HCT116 (cell line): ENCODE results near the gene CREB1. TPM values are rescaled to one million over a fixed set of nuclear protein-coding genes. Genes with fewer than 3 reads are reported as not detected.

Experiments
- ATAC-seq: fragments of 200-7000 bp; cut with Tn5 transposase; 2 replicates; pipeline ENCODE4 v1.9.1; 2020; ENCODE audit warnings: mild to moderate bottlenecking, moderate library complexity
- BruUV-seq: library from RNA; stranded (reverse); fragments of 400-500 nt; replicated peaks from 2 replicates; lab custom pipeline; 2021; lab: Mats Ljungman, UMichigan
- CTCF ChIA-PET: fragments of 300-600 bp; sonication (Branson Sonifier 250); formaldehyde crosslinking; loops from one replicate; lab custom pipeline; 2021; ENCODE audit warnings: antibody characterized with exemption; lab: Charles Lee
- POLR2A ChIA-PET: fragments of 300-600, 350-600 bp; sonication (Branson Sonifier 250); formaldehyde crosslinking; loops from one replicate; lab custom pipeline; 2021; ENCODE audit warnings: antibody characterized with exemption; lab: Charles Lee
- RAD21 ChIA-PET, 2 experiments: fragments of 300-600 bp; sonication (Branson Sonifier 250); formaldehyde crosslinking; loops; one replicate each; lab custom pipeline; 2023; ENCODE audit warnings: low total read pairs in 2 of 2; ENCODE audit not compliant: uncharacterized antibody in 2 of 2, unreplicated experiment in 2 of 2, low non-redundant PET in 1 of 2; lab: Charles Lee
- DNase-seq: peaks from one replicate; pipeline ENCODE4 v3.0.0-alpha.2; 2010; ENCODE audit warnings: low read depth, low spot score
- H2AFZ ChIP-seq: fragments of 200-600 bp; shearing (Covaris generic), sonication (generic); 2 replicates; pipeline ENCODE4 v1.6.1; 2017; ENCODE audit warnings: low read depth, mixed run types, mixed read lengths, antibody characterized with exemption, low read length; ENCODE audit not compliant: poor library complexity, severe bottlenecking
- H3K27ac ChIP-seq: 2 replicates; pipeline ENCODE4 v1.5.1; 2012; ENCODE audit warnings: low read depth, low read length
- H3K27me3 ChIP-seq: fragments of 200-600 bp; sonication (generic); 2 replicates; pipeline ENCODE4 v1.6.1; 2016; ENCODE audit warnings: mixed run types, low read length, mixed read lengths; ENCODE audit not compliant: insufficient read depth
- H3K36me3 ChIP-seq, 2 experiments: fragments of 200-500 bp in 1 of 2; fragments of 200-600 bp in 1 of 2; sonication (Bioruptor generic) in 1 of 2; sonication (generic) in 1 of 2; 2 replicates each; pipeline versions ENCODE4 v1.5.1 to v1.6.1; 2014 to 2016; ENCODE audit warnings: low read length in 2 of 2, inconsistent platforms in 1 of 2, mixed read lengths in 1 of 2, mixed run types in 1 of 2; ENCODE audit not compliant: insufficient read depth in 2 of 2, control insufficient read depth in 1 of 2
- H3K4me1 ChIP-seq, 2 experiments: fragments of 200-600 bp in 1 of 2; sonication (generic) in 1 of 2; 2 replicates each; pipeline versions ENCODE4 v1.5.1 to v1.6.1; 2012 to 2017; ENCODE audit warnings: low read length in 2 of 2, inconsistent platforms in 1 of 2, mild to moderate bottlenecking in 1 of 2, mixed read lengths in 1 of 2, mixed run types in 1 of 2, moderate library complexity in 1 of 2; ENCODE audit not compliant: insufficient read depth in 2 of 2, control insufficient read depth in 1 of 2
- H3K4me2 ChIP-seq: fragments of 200-600 bp; sonication (generic); 2 replicates; pipeline ENCODE4 v1.6.1; 2017; ENCODE audit warnings: mixed run types, low read length, mixed read lengths
- H3K4me3 ChIP-seq, 2 experiments: fragments of 200-600 bp in 1 of 2; sonication (generic) in 1 of 2; replicated peaks in 1 of 2; 2 replicates each; pipeline ENCODE4 v1.5.1; 2011 to 2016; ENCODE audit warnings: low read length in 2 of 2, control low read depth in 1 of 2, low read depth in 1 of 2, mild to moderate bottlenecking in 1 of 2, mixed read lengths in 1 of 2, mixed run types in 1 of 2
- H3K79me2 ChIP-seq: fragments of 200-600 bp; sonication (generic); 2 replicates; pipeline ENCODE4 v1.6.1; 2017; ENCODE audit warnings: mild to moderate bottlenecking, mixed run types, low read length, moderate library complexity, mixed read lengths; ENCODE audit not compliant: insufficient read depth
- H3K9ac ChIP-seq: fragments of 200-600 bp; sonication (generic); 2 replicates; pipeline ENCODE4 v1.6.1; 2016; ENCODE audit warnings: low read length, mixed read lengths
- H3K9me2 ChIP-seq: fragments of 200-600 bp; sonication (generic), shearing (Covaris generic); 2 replicates; pipeline ENCODE4 v1.6.1; 2017; ENCODE audit warnings: mixed run types, mild to moderate bottlenecking, moderate library complexity; ENCODE audit not compliant: insufficient read depth
- H3K9me3 ChIP-seq, 2 experiments: fragments of 200-500 bp in 1 of 2; fragments of 200-600 bp in 1 of 2; sonication (Bioruptor generic) in 1 of 2; sonication (generic) in 1 of 2; 2 replicates each; pipeline ENCODE4 v1.6.1; 2014 to 2017; ENCODE audit warnings: low read length in 2 of 2, mixed read lengths in 2 of 2, inconsistent platforms in 1 of 2, low read depth in 1 of 2, mild to moderate bottlenecking in 1 of 2, mixed run types in 1 of 2, moderate library complexity in 1 of 2; ENCODE audit not compliant: control insufficient read depth in 1 of 2, insufficient read depth in 1 of 2
- H4K20me1 ChIP-seq: fragments of 200-600 bp; sonication (generic), shearing (Covaris generic); 2 replicates; pipeline ENCODE4 v1.6.1; 2017; ENCODE audit warnings: mixed run types, mild to moderate bottlenecking, moderate library complexity; ENCODE audit not compliant: insufficient read depth
- ATF3 ChIP-seq: IDR thresholded peaks from 2 replicates; pipeline ENCODE4 v1.6.1; 2012
- CTCF ChIP-seq, 3 experiments: fragments of 200-600 bp in 1 of 3; sonication (generic) in 1 of 3; IDR thresholded peaks in 2 of 3; conservative IDR thresholded peaks in 1 of 3; 2 replicates each; pipeline ENCODE4 v1.5.1; 2012 to 2017; ENCODE audit warnings: low read depth in 2 of 3, low read length in 2 of 3, antibody characterized with exemption in 1 of 3, borderline replicate concordance in 1 of 3, control low read depth in 1 of 3, mild to moderate bottlenecking in 1 of 3, mixed read lengths in 1 of 3, mixed run types in 1 of 3, moderate library complexity in 1 of 3; ENCODE audit not compliant: insufficient read depth in 1 of 3
- EGR1 ChIP-seq: IDR thresholded peaks from 2 replicates; pipeline ENCODE4 v1.6.1; 2012; ENCODE audit warnings: low read depth
- EZH2 ChIP-seq: fragments of 200-600 bp; sonication (generic); IDR thresholded peaks from 2 replicates; pipeline ENCODE4 v1.6.1; 2017; ENCODE audit warnings: antibody characterized with exemption, mixed run types
- EZH2phosphoT487 ChIP-seq: fragments of 200-600 bp; IDR thresholded peaks from 2 replicates; pipeline ENCODE4 v1.6.1; 2018; ENCODE audit warnings: antibody characterized with exemption, borderline replicate concordance
- FOSL1 ChIP-seq: IDR thresholded peaks from 2 replicates; pipeline ENCODE4 v1.6.1; 2012; ENCODE audit warnings: low read depth
- MAX ChIP-seq: IDR thresholded peaks from 2 replicates; pipeline ENCODE4 v1.6.1; 2012
- POLR2A ChIP-seq: IDR thresholded peaks from 2 replicates; pipeline ENCODE4 v1.7.0; 2011; ENCODE audit warnings: borderline replicate concordance; ENCODE audit not compliant: insufficient read depth, insufficient read length; ENCODE audit errors: extremely low read depth
- POLR2AphosphoS5 ChIP-seq: IDR thresholded peaks from 2 replicates; pipeline ENCODE4 v1.6.1; 2011; ENCODE audit warnings: mild to moderate bottlenecking, low read depth, low read length, moderate library complexity
- SRF ChIP-seq: IDR thresholded peaks from 2 replicates; pipeline ENCODE4 v1.6.1; 2012; ENCODE audit warnings: low read depth
- ZFX ChIP-seq: fragments of 450-650 bp; IDR thresholded peaks from 2 replicates; pipeline ENCODE4 v1.6.1; 2017
- ZNF274 ChIP-seq: fragments of 200-500 bp; sonication (Bioruptor generic); IDR thresholded peaks from 2 replicates; pipeline ENCODE4 v1.6.1; 2014; ENCODE audit warnings: mild to moderate bottlenecking, low read depth, low read length, inconsistent platforms
- intact Hi-C: fragments of 100-400 bp; cut with micrococcal nuclease; formaldehyde crosslinking; loops from 2 replicates; pipeline ENCODE4 v1.10.0; 2022
- total RNA-seq: library from RNA; stranded (reverse); gene quantifications from one replicate; pipeline ENCODE4 v1.2.1, GENCODE V29; 2021; ENCODE audit not compliant: unreplicated experiment

The CREB1 gene
- total RNA-seq, 1 experiment from 2014 or later: 60.4 TPM

- TF ChIP-seq ATF3: no peak
Measured at GRCh38 chr2:207498427-207498826, 31.3 kb upstream of the CREB1 start (continued).

- Histone ChIP-seq H3K9me3 (no peaks in the 10 kb centered on the region), H3K4me2 (no peak overlapping the region), H3K9ac (no peak overlapping the region), H3K27ac (no peak overlapping the region), H4K20me1 (no peaks in the 10 kb centered on the region), H3K27me3 (no peaks in the 10 kb centered on the region), H3K4me1 (no peaks in the 10 kb centered on the region), H3K36me3 (no peaks in the 10 kb centered on the region), H2AFZ (no peak overlapping the region), H3K9me2 (no peaks in the 10 kb centered on the region), H3K4me3 (no peak overlapping the region), H3K79me2 (no peaks in the 10 kb centered on the region)
- intact Hi-C loops: no loop called here
- DNase-seq (no peak), ATAC-seq (no peak)
- no TSS peak for BruUV-seq
- CTCF ChIA-PET: no interaction called here
- no peak for TF ChIP-seq MAX
- TF ChIP-seq ZNF274: no peak
- RAD21 ChIA-PET: no interaction called here
- POLR2A ChIA-PET: no interaction called here
Measured at GRCh38 chr2:207499114-207499513, 30.6 kb upstream of the CREB1 start.

GRCh38 chr2:207501802-207502576 lies 27.8 kb upstream of the CREB1 start:
- H3K27ac ChIP-seq: no peak overlapping the region
- H3K36me3 ChIP-seq: no peaks in the 10 kb centered on the region
- BruUV-seq: no TSS peak
- no peak overlapping the region for H3K4me2 ChIP-seq
- no peak overlapping the region for H3K4me3 ChIP-seq
- CTCF ChIA-PET: no interaction called here
- no peaks in the 10 kb centered on the region for H3K79me2 ChIP-seq
- no peak overlapping the region for H3K9ac ChIP-seq
- POLR2A ChIA-PET: no interaction called here
- no peaks in the 10 kb centered on the region for H3K27me3 ChIP-seq
- no peak for DNase-seq
- RAD21 ChIA-PET: no interaction called here
- H4K20me1 ChIP-seq: no peaks in the 10 kb centered on the region
- peaks cover 0 to 9% of the 10 kb centered on the region in 2 experiments; a peak in 2 of 4 replicates for H3K4me1 ChIP-seq
- no peak for ATAC-seq
- H3K9me2 ChIP-seq: no peaks in the 10 kb centered on the region
- no peak for TF ChIP-seq CTCF (IDR thresholded peaks at IDR 0.05 in 2 of 3, conservative IDR thresholded peaks at IDR 0.05 in 1 of 3; ENCODE audit: borderline replicate concordance in 1 of 3, insufficient read depth in 1 of 3, low read depth in 2 of 3, low read length in 2 of 3)
- no peak for TF ChIP-seq EZH2phosphoT487
- no peak for TF ChIP-seq POLR2A
- TF ChIP-seq FOSL1: no peak
- no peak for TF ChIP-seq MAX
- TF ChIP-seq ZNF274: no peak
- TF ChIP-seq EGR1: no peak
- no peak for TF ChIP-seq ZFX
- TF ChIP-seq POLR2AphosphoS5: no peak
- TF ChIP-seq EZH2: no peak
- TF ChIP-seq ATF3: no peak
- no peak for TF ChIP-seq SRF
- H3K9me3 ChIP-seq: no peaks in the 10 kb centered on the region
- no peak overlapping the region for H2AFZ ChIP-seq
- intact Hi-C loops: no loop called here
